22Rv1 (cell line): ENCODE results near the gene STK10.

Experiments
- H3K27ac ChIP-seq: fragments of 450-650 bp; 2 replicates; pipeline ENCODE4 v1.5.1; 2017
- CTCF ChIP-seq: fragments of 450-650 bp; IDR thresholded peaks from 2 replicates; pipeline ENCODE4 v1.5.1; 2017; ENCODE audit warnings: mild to moderate bottlenecking
- ZFX ChIP-seq: fragments of 450-650 bp; IDR thresholded peaks from 2 replicates; pipeline ENCODE4 v1.6.1; 2017; ENCODE audit warnings: antibody characterized with exemption, borderline replicate concordance

STK10 gene

GRCh38 chr5:172098883-172099282 is 89.1 kb downstream of the STK10 start:
- no peak for TF ChIP-seq ZFX
- H3K27ac ChIP-seq: no peak overlapping the region

DNA sequence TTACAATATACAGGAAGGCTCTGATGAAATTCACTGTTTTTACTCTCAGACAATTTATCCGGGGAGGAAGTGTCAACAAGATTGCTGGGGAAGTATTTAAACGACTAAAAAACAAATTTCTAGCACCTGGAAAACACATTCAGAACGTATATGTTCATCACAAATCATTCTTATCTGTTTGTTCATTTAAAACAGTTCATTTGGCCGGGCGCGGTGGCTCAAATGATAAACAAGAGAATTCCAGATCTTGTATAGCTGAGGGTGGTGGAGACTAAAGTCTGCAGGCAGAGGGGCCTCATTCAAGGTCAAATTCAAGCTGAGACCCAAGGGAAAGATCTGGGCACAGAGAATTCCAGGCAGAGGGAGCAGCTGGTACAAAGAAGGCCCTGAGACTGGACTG is 90.0 kb downstream of the STK10 start:
- TF ChIP-seq ZFX (no peak), CTCF (no peak)
- H3K27ac ChIP-seq: no peak overlapping the region

DNA sequence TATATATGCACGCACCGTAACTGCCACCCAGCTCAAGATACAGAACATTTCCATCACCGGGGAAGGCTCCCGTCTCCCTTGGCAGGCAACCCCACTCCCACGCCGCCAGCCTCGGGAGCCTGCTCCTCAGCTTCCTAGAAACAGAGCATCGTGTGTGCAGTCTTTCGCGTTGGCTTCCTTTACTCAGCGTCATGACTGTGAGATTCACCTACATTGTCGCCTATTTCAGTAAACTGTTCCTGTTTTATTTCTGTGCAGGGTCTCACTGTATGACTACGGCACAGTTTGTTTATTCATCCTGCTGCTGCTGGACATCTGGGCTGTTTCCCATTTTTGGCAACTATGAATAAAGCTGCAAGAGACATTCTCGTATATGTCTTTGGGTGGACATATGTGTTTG is 90.7 kb downstream of the STK10 start:
- no peak overlapping the region for H3K27ac ChIP-seq
- no peak for TF ChIP-seq CTCF
- no peak for TF ChIP-seq ZFX

- H3K27ac ChIP-seq: no peak overlapping the region
- TF ChIP-seq CTCF (no peak), ZFX (no peak)
These were observed 91.7 kb downstream of the STK10 start for GRCh38 chr5:172096207-172096940.

GRCh38 chr5:172095368-172096206 is 92.4 kb downstream of the STK10 start:
- no peak overlapping the region for H3K27ac ChIP-seq
- no peak for TF ChIP-seq CTCF
- TF ChIP-seq ZFX: no peak

DNA sequence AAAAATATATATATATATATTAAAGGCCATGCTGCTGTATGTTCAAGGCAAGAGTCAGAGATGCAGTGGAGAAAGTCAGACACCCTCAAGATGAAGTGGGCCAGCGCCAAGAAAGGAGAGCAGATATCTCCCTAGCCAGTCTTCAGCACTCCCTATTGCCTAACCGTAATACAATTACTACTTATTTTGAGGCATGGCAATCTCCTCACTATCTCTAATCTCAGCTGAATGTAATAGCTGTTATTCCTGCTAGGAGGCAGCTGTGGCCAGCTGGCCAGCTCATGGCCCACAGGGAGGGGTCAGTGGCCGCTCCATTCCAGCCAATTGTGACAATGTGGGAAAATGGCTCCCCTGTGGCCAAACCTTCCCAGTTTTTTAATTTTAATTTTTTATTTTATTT is 94.1 kb downstream of the STK10 start:
- H3K27ac ChIP-seq: no peak overlapping the region
- no peak for TF ChIP-seq ZFX
- TF ChIP-seq CTCF: no peak

GRCh38 chr5:172093559-172093958 is 94.5 kb downstream of the STK10 start:
- H3K27ac ChIP-seq: no peak overlapping the region
- no peak for TF ChIP-seq ZFX
- no peak for TF ChIP-seq CTCF
